ENCODE data around the gene MEGF6. TPM values are rescaled to one million over a fixed set of nuclear protein-coding genes. Genes with fewer than 3 reads are reported as not detected.
A peak's percentile ranks its signal among the peaks of the same experiment; 100 is the strongest.

MEGF6 gene
- total RNA-seq, 1 donor from 2014 or later = 1.3 TPM

DNA sequence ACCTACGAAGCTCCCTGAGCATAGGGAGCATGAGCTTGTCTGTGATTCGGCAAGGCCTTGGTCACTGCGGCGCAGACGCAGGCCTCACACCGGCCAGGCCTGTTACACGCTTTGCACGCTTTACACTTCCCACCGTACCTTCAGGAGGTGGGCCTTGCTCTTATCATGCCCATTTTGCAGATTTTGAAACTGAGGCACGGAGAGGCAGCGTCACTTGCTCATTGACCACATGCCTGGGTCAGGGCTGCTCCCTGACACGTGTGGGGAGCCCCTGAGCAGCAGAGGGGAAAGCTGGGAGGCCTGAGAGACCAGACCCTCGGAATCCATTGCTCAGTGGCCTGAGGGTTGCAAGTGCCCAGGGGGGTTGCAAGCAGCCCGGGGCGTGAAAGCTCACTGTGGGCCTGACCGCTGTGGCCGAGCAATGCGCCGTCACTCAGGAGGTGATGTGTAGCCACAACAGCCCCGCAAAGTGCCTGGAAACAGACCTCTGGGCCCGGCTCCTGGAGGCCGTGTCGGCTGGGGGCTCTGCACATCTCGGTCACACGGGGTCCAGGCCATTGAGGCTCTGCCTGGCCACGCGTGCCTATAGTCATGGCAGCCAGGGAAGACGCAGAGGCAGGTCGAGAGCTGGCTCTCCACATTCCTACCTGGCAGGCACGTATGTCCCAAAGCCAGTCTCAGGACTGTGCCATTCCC is 149.9 kb downstream of the MEGF6 start:
- DNase-seq (ENCODE audit: low read depth) (no peak), FAIRE-seq (no peak)
- TF ChIP-seq, protein P1, sequence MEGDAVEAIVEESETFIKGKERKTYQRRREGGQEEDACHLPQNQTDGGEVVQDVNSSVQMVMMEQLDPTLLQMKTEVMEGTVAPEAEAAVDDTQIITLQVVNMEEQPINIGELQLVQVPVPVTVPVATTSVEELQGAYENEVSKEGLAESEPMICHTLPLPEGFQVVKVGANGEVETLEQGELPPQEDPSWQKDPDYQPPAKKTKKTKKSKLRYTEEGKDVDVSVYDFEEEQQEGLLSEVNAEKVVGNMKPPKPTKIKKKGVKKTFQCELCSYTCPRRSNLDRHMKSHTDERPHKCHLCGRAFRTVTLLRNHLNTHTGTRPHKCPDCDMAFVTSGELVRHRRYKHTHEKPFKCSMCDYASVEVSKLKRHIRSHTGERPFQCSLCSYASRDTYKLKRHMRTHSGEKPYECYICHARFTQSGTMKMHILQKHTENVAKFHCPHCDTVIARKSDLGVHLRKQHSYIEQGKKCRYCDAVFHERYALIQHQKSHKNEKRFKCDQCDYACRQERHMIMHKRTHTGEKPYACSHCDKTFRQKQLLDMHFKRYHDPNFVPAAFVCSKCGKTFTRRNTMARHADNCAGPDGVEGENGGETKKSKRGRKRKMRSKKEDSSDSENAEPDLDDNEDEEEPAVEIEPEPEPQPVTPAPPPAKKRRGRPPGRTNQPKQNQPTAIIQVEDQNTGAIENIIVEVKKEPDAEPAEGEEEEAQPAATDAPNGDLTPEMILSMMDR (IDR thresholded peaks at IDR 0.05; ENCODE audit: insufficient read depth, low read length, severe bottlenecking) = no peak
- H3K27me3 ChIP-seq (ENCODE audit: control insufficient read depth, insufficient read depth, low read length) = no peaks in the 10 kb centered on the region
- H3K36me3 ChIP-seq (ENCODE audit: control insufficient read depth, insufficient read depth, low read length) = peaks cover 2% of the 10 kb centered on the region
- no peak overlapping the region for H3K4me3 ChIP-seq (ENCODE audit: low read depth, low read length)

DNA sequence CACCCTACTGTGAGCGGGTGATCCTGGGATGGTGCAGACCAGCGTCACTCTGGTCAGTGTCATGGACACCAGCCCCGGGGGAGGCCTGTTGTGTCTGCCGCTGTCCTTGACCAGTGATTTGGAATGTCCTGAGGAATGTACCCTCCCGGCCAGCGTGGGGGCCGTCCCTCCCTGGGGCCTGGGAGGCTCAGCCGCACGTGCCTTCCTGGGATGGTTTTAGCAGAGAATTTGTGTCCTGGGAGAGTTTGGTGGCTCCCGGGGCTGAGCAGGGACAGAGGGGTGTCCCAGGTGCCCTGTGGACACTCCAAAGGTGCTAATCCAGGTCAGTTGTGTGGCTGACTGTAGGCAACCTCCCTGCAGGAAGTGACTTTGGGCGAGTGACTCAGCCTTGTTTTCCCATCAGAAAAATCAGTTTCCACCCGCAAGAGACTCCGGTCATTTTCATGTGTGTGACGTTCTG is 150.6 kb downstream of the MEGF6 start:
- no peak for FAIRE-seq
- H3K4me3 ChIP-seq (ENCODE audit: low read depth, low read length) = no peak overlapping the region
- H3K36me3 ChIP-seq (ENCODE audit: control insufficient read depth, insufficient read depth, low read length) = peaks cover 2% of the 10 kb centered on the region
- H3K27me3 ChIP-seq (ENCODE audit: control insufficient read depth, insufficient read depth, low read length) = no peaks in the 10 kb centered on the region
- DNase-seq (ENCODE audit: low read depth) = peak; percentile 33
- TF ChIP-seq, protein P1 (IDR thresholded peaks at IDR 0.05; ENCODE audit: insufficient read depth, low read length, severe bottlenecking) = no peak

DNA sequence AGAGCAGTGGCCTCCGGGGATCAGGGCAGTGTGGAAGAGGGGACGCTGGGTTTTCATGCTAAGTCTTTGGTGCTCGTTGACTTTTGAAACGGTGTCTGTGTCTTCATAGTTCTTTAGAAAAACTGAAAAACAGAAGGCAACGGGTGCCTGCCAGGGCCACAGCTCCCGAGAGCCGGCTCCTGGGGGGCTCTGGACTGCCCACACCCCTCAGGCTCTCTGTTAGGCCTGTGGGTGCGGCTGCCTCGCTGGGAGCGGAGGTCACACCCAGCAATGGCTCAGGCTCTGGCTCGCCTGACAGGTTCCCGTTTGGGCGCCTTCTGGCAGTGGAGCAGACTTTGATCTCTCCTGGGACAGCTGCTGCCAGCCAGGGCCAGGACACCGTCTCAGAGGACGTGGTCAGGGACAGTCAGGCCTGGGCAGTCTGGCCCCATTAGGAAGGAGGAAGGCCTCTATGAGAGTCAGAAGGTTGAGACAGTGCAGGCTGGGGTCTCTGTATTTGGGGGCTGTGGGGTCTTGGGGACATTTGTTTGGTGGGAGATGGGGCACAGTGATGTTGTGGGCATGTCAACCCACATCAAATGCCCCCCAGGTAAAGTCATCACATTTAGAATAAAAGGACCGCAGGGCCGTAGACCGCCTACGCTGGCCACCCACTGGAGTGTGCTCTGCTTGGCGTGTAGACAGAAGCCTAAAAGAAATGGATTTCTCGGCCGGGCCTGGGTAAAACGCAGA is 151.2 kb downstream of the MEGF6 start:
- FAIRE-seq (no peak), DNase-seq (ENCODE audit: low read depth) (peak; percentile 34)
- H3K4me3 ChIP-seq (ENCODE audit: low read depth, low read length) = no peak overlapping the region

DNA sequence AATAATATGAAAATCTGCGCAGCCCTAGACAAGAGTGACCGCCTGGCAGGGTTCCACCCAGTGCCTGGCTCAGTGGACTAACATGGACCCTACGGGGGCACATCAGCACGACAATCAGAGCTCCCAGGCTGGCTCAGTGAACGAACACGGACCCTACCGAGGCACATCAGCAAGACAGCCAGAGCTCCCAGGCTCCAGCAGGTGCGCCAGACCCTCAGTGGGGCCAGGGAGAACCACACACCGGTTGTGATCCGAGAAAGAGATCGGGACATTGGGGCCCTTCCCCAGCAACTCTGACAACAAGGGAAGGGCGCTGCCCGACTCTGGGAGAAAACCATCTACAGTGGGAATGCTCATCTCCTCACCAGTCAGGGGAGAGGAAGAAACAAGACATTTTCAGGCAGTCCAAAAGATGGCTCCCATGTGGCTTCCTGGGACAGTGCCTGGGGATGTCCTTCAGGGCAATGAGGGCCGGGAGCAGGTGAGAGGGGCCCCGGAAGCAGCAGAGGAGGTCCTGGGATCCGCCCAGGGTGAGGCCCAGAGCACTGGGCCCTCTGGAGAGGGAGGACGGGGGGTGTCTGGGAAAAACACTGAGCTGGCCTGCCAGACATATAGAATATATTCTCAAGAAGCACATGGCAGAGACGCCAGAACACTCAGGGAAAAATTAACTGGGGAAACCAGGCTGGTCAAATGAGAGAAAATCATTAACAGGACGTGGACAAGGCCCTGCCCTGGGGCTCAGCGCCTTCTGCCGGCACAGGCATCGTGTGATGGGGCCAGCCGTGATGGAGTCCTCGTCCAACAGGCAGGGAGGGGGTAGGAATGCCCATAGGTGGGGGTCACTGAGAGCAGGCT is 152.0 kb downstream of the MEGF6 start:
- TF ChIP-seq, protein P1 (IDR thresholded peaks at IDR 0.05; ENCODE audit: insufficient read depth, low read length, severe bottlenecking) = no peak
- no peaks in the 10 kb centered on the region for H3K27me3 ChIP-seq (ENCODE audit: control insufficient read depth, insufficient read depth, low read length)
- FAIRE-seq (no peak), DNase-seq (ENCODE audit: low read depth) (no peak)
- H3K36me3 ChIP-seq (ENCODE audit: control insufficient read depth, insufficient read depth, low read length) = peaks cover 2% of the 10 kb centered on the region
- no peak overlapping the region for H3K4me3 ChIP-seq (ENCODE audit: low read depth, low read length)

More for the DNA sequence above, 151.2 kb downstream of the MEGF6 start:
- Histone ChIP-seq H3K36me3 (ENCODE audit: control insufficient read depth, insufficient read depth, low read length) (peaks cover 2% of the 10 kb centered on the region), H3K27me3 (ENCODE audit: control insufficient read depth, insufficient read depth, low read length) (no peaks in the 10 kb centered on the region)
- TF ChIP-seq, protein P1 (IDR thresholded peaks at IDR 0.05; ENCODE audit: insufficient read depth, low read length, severe bottlenecking) = no peak

DNA sequence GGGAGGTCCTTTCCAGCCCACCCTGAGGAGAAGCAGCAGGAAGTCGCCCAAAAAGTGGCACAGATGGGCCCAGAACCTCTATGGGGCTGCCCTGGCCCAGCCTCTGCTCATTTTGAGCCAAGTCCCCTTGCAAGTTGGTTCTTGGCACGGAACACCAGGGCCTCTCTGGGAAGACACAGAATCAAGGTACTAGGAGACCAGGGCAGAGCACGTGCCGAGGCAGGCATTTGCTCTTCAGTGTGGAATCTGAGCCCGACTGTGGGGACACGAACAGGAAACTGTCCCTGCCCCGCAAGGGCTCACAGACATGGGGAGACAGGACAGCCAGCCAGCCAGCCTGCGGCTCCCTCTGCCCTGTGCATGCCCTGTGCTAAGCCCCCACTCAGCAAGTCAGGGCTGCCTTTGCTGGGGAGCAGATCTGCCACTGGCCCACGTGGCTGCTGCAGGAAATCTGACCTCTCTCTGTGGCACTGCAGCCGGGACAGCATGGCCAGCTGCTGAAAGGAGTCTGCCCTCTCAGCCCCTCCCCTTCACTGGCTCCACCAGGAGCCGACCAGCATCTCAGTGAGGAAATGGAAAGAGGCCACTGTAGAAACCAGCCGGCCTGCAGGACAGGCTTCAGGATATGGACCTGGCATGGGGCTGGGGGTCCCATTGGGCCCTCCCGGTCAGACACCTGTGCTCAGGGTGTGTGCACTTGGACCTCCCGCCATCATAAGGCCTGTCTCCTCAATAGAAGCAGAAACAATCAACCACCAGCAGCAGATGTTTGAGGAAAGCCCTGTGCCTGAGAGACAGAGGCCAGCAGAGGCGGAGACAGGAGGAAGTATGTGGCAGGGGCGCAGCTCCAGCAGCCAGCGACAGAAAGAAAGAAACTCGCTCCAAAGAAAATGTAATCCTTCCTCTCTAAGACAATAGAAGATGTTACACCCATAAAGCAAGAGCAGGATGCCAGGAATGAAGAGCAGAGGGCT is 153.1 kb downstream of the MEGF6 start:
- Histone ChIP-seq H3K27me3 (ENCODE audit: control insufficient read depth, insufficient read depth, low read length) (no peaks in the 10 kb centered on the region), H3K4me3 (ENCODE audit: low read depth, low read length) (no peak overlapping the region), H3K36me3 (ENCODE audit: control insufficient read depth, insufficient read depth, low read length) (no peaks in the 10 kb centered on the region)
- TF ChIP-seq, protein P1 (IDR thresholded peaks at IDR 0.05; ENCODE audit: insufficient read depth, low read length, severe bottlenecking) = no peak
- FAIRE-seq = no peak
- no peak for DNase-seq (ENCODE audit: low read depth)
